HG03175 (cell line): ENCODE measurements around the gene ICA1L.
"Not testable (repeated sequence)": the region's sequence is repeated elsewhere in the genome, so short reads cannot be mapped to it uniquely, and the experiment has no call there.

ENCODE experiments used
- ATAC-seq: cut with Tn5 transposase; IDR thresholded peaks from one replicate; pipeline ENCODE4 v1.9.1; 2021; ENCODE audit warnings: mild to moderate bottlenecking, moderate library complexity; ENCODE audit not compliant: unreplicated experiment

Gene ICA1L

DNA sequence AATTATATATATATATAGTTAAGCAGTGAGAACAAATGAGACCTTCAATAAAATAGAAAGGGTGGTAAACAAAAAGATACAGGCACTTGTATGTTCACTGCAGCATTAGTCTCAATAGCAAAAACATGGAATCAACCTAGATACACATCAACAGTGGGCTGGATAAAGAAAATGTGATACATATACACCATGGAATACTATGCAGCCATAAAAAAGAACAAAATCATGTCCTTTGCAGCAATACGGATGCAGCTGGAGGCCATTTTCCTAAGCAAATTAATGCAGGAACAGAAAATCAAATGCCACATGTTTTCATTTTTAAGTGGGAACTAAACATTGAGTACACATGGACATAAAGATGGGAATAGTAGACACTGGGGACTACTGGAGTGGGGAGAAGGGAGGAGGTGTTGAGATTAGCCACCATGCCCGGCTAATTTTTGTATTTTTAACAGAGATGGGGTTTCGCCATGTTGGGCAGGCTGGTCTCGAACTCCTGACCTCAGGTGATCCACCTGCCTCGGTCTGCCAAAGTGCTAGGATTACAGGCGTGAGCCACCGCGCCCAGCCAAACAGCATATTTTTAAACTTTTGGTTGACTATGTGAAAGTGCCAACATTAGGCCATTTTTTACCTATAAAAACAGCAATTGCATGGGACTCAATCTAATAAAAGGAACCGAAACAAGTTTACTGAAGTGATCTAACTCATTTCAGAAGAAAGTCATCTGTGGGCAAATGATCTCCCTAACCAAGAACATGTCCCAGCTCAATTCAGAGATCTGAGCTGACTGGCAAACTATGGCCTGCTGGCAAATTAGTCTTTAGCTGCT is 23.7 kb downstream of the ICA1L start:
- peak; percentile 92 for ATAC-seq

DNA sequence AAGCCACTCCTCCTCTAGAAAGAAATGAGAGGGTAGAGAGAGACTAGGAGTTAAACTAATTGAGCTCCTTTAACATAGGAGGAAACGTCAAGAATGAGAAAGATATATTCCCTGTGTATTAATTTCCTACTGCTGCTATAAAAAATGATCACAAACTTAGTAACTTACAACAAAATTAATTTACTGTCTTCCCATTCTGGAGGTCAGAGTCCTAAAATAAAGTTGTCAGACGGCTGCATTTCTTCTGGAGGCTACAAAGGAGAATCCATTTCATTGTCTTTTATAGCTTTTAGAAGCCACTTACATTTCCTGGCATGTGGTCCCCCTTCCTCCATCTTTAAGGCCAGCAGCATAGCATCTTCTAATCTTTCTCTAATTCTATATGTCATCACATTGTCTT is 26.9 kb downstream of the ICA1L start:
- no peak for ATAC-seq

DNA sequence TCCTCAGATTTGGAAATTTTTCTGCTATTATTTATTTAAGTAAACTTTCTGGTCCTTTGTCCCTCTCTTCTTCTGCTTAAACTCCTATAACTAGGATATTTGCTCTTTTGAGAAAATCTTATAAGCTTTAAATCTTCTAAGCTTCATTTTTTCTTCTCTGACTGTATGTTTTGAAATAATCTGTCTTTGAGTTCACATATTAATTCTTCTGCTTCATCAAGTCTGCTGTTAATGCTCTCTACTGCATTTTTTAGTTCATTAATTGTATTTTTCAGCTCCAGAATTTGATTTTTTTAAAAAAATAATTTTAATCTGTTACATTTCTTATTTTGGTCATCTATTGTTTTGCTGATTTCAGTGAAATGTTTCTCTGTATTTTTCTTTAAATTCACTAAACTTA is 28.9 kb downstream of the ICA1L start:
- ATAC-seq = no peak

GRCh38 chr2:202841090-202841867 is 30.3 kb downstream of the ICA1L start:
- no peak for ATAC-seq

DNA sequence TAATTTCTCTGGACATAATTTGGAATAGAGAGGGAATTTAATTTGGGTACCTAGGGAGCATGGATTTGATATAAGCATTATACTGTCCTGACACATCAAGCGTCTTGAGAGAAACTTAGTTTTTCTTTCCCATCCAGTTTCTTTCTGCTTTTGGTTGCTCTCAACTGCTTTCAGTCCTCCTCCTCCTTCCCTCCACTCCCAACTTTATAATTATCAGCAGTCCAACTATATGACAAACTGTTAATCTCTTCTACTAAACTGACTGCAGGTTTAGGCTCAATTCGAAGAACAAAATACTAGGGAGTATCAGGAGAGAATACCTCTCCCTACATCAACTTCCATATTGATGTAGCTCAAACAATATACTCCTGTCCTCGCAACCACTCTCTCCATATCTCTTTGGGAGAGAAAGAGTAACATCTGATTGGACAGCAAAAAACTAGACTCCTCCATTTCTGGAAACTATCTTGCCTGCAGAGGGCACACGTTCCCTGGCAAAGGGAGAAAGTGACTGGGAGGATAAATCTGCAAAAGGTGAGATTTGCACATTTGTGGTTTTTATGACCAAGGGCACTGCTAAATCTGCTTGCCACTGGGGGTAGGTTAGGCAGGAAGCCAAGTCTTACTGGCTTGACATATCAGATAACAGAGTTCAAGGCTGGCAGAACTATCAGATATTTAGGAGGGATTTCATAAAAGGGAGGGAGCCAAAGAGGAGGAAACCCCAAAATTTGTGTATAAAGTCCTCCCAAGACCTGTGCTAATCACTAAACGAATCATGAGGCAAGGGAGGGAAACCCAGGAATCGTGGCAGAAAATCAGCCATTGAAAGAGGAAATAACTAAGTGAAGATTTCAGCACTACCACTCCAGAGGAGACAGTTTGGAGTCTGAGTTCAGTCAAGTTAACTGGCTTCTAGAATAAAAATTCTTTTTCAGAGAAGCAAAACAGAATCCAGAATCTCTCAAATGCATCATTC is 40.0 kb downstream of the ICA1L start:
- ATAC-seq = peak; percentile 66

DNA sequence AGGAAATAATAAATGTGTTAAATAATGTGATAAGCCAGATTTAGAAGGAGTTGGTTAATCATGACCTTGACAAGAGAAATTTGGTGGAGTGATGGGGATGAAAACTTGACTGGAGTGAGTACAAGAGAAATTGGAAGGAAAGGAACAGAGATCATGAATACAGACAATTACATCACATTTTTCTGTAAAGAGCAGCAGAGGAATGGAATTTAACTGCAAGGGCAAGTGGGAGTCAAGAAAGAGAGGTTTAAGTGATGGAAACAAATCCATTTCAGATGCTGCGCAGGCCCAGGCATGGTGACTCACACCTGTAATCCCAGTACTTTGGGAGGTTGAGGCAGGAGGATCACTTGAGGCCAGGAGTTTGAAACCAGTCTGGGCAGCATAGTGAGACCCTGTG is 46.7 kb downstream of the ICA1L start:
- no peak for ATAC-seq

DNA sequence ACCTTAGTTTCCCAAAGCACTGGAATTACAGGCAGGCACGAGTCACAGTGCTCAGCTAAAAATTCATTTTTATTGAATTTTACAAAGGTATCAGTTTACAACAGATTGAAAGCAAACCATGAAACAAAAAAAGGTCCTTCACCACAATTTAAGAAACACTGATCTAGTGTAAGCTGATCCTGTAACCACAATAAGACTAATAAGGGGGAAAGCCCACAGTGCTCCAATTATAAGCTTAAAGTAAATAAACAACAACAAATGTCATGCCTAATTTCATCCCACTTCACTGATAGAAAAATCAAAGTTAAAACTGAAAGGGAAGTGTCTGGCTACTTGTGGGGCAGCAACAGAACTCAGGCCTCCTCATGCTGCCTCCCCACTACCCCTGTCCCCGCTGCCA is 49.2 kb downstream of the ICA1L start:
- ATAC-seq = no peak

DNA sequence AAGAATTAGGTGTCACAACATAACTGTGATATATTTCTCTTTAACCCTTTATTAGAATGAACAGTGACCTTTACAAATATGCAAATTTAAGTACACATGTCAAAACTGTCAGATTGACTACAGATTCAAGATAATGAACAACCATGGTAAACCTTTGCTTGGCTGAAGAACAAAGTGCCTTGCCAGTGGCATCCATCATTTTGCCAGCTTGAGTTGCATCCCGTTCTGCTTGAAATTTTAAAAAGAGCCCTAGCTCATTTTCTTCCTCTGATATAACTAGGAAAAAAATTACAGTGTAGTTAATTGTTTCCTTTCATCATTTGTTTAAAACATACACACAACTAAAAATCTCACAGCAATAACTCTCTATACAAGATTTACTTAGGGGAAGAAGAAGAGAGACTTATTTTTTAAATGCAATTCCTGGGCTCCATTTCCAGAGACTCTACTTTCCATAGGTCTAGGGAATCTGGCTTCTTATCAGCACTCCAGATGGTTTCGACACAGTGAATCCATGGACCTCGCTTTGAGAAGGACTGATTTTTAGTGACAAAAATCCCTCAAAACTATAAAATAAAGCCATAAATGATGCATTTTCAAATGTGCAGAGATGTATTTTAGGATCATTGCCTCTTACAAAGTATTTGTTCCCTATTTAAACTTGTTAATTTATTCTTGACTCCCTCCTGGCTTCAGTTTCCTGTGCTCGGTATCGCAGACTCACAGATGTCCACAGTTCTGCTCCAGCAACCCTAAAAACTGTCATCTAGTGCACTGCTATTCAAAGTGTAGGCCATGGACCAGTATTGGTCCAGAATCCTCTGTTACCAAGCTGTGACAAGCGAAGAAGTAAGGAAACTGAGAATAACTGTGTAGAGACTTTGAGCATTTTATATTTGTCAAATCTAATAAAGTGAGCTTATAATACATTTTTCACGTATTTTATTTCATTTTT is 50.1 kb downstream of the ICA1L start:
- ATAC-seq = no peak

DNA sequence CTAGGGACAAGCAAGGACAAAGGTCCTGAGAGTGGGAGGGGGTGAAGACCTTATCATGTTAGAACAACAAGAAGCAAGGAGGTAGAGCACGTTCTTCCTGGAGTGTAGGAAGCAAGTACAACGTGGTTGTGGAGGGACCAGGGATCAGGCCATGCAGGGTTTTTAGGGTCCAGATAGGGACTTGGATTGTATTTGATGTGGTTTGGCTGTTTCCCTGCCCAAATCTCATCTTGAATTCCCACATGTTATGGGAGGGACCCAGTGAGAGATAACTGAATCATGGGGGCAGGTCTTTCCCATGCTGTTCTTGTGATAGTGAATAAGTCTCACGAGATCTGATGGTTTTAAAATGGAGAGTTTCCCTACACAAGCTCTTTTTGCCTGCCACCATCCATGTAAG is 53.2 kb downstream of the ICA1L start:
- ATAC-seq = no peak

DNA sequence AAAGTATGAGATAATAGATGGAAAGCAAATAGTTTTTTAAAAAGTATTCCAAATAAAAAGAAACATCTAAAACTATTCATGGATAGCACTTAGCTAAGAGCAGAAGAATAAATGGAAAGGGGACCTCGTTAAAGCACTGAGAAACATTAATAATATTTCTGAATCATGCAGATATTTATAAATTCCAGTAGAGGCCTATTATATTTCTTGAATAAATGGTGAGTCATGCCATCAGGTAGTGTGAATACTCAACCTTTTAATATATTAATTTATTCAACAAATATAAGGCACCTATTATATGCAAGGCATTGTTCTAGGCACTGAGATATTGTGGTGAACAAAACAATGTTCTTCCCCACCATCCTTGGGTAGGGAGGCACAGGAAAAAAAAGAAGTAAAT is 53.8 kb downstream of the ICA1L start:
- ATAC-seq = no peak

- ATAC-seq = no peak
These were observed 55.8 kb downstream of the ICA1L start for GRCh38 chr2:202815548-202816360.

DNA sequence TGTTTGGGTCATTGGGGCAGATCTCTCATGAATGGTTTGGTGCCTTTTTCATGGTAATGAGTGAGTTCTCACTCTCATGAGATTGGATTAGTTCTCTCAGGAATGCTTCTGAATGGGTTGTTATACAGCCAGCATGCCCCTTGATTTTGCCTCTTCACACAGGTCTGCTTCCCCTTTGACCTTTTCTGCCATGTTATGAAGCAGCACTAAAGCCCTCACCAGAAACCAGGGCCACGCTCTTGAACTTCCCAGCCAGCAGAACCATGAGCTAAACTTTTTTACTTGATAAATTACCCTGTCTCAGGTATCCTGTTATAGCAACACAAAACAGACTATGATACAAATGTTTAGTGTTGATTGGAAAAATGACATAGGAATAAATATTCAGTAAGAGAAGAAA is 57.3 kb downstream of the ICA1L start:
- no peak for ATAC-seq

GRCh38 chr2:202813387-202813786 is 58.2 kb downstream of the ICA1L start:
- ATAC-seq = no peak

DNA sequence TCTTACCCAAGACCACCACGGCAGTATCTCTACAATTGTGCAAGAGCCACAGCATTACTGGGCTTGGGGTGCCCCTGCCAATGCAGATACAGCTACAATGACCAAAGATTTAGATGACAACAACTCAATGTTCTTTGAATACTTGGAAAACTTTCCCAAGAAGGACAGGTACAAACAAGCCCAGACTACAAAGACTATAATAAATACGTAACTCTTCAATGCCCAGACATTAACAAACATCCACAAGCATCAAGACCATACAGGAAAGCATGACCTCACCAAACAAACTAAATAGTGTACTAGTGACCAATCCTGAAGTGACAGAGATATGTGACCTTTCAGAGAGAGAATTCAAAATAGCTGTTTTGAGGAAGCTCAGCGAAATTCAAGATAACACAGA is 62.8 kb downstream of the ICA1L start:
- no peak for ATAC-seq

- not testable (repeated sequence) for ATAC-seq
These were observed 64.0 kb downstream of the ICA1L start for GRCh38 chr2:202807431-202808138.

DNA sequence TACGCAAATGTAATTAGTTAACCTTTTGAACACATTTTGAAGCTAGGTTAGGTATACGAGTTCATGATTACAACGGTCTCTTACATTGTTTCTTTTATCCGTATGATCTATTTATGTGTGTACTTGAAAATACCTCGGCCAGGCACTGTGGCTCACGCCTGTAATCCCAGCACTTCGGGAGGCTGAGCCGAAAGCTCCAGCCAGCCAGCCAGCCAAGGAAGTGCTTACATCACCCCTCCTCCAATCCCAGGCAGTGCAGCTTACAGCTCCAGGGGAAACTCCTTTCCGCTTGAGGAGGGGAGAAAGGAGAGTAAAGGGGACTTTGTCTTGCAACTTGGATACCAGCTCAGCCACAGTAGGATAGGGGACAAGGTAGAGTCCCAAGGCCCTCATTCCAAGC is 65.7 kb downstream of the ICA1L start:
- ATAC-seq = not testable (repeated sequence)

GRCh38 chr2:202797944-202798343 is 73.6 kb downstream of the ICA1L start:
- no peak for ATAC-seq

GRCh38 chr2:202790676-202791075 is 80.9 kb downstream of the ICA1L start:
- ATAC-seq = no peak
